ENCODE measurements around the gene PRR20G.

Gene PRR20G

DNA sequence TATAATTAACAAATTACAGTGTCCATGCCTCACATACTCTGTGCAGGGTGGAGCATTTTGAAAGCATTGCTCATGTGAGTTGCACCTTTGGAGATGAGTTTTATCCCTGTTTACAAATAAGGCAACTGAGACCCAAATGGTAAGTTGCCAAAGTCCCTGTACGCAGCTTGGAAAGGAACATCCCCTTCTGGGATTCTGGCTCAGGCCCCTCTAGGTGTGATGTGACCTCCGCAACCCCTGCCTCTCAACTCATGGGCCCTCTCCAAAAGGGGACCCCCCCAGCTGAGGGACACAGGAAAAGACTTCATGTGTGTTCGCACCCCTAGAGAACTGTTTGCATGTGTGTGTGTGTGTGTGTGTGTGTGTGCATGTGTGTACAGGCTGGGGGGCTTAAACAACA lies 25.3 kb downstream of the PRR20G start:
- no peak for DNase-seq

DNA sequence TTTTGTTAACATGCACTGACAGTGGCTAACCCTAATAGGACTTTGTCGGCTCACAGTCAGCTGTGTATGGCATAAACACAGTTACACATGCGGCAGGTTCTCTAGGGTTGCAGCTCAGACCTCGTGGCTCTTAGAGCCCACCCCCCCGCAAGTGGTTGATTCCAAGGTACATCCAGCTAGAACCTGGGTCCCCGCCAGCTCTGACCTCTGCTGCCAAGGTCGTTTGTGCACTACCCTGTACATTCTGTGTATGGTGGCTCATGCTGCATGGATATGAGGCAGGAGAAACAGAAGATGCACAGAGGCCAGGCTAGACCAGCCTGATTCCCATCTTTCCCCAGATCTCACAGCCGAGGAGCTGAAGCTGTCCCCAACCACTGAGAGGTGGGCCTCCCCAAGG lies 25.9 kb downstream of the PRR20G start:
- DNase-seq: no peak

DNA sequence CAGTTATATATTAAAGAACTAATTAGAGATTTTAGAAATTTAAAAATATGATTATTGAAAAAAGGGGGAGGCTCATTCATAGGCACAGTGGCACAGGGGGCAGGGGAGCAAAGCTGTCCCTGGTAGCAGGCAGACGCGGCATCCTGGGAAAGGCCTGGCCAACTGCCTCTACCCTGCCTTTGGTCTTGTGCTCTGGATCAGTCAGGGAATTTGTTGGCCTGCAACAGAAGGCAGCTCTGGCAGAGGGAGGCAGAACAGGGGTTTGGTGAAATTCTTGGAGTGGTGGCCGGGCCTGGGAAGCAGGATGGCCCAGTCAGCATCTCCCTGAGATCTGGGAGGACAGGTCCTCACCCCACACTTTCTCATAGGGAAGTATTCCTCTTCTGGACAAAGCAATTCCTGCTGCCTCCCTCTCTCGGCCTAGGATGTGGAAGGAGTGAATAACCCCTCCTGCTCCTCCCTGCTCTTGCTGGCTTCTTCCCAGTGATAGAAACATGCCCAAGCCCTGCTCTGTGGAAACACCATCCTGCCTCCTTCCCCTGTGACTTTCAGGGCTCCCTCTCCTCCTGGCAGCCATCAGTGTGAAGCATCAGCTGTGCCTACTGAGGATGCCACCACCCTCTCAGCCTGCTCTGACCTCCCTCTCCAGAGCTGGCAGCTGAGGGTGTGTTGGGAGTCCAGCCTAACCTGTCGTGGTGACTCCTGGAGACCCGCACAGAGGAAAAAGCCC lies 26.9 kb downstream of the PRR20G start:
- no peak for DNase-seq

DNA sequence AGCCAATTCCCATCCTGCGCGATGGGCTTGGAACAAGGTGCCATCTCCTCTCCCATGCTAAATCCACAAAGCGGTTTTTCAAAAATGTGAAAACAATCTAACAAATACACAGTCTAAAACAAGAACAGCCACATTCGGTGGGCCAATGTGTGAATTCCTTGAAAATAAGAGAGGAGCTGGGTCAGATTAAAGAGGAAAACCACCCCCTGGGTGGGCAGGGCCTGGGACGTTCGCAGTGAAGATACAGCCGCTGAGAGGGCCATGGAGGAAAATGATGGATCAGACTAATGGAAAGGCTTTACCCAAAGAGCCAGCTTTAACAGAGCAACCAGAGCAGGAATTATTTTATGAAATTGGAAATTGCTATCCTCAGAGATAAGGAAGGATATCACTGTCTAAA lies 27.4 kb downstream of the PRR20G start:
- no peak for DNase-seq

DNA sequence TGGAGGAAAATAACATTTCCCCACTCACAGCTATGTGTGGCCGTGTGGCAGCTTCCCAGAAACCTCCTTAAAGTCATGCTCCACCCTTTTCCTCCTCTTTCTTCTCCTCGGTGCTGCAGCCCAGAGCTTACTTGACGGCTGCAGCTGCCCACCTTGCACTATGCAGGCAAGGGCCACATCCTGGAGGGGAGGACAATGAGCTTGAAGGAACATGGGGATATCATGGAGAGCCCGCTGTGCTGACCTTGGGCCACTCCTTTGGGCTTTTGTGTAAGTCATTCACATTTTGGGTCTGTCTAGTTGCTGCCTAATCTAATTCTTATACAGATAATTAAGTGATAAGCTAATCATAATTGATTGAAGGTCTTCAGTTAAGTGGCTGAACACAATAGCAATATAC lies 28.0 kb downstream of the PRR20G start:
- no peak for DNase-seq

DNA sequence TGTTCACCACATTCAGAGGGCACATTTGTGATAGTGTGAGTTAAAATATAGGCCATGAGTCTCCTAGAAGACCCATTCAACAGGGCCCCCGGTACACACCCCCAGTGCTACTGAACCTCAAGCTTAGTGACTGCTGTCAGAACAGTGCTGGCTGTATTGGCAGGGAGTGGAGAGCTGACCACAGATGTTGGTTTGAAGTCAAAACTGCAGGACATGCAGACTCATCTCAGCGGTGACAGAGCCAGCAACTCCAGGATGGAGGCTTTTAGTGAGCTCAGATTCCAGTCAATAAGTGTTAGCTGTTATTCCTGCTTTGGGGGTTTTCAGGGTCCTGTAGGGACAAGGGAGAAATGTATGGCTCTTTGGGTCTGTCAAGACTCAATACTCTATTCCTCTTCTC lies 29.1 kb downstream of the PRR20G start:
- no peak for DNase-seq

DNA sequence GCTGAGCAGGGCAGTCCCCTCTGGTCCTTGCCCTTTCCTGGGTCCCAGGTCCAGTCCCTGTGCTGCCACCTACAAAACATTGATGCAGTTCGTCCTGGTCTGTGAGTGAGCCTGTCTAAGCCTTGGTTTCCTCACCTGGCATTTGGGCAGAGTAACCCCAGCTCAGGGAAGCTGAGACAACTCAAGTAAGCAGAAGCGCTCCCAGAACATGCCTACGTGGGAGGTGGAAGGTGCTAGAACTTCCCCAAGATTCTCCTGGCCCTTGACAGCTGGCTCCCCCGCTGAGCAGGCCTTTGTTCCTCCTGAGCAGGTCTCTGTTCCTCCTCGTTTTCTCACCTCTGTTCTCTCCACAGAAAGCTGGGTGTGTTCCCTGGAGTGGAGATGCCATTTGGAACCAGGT lies 30.5 kb downstream of the PRR20G start:
- DNase-seq: no peak

DNA sequence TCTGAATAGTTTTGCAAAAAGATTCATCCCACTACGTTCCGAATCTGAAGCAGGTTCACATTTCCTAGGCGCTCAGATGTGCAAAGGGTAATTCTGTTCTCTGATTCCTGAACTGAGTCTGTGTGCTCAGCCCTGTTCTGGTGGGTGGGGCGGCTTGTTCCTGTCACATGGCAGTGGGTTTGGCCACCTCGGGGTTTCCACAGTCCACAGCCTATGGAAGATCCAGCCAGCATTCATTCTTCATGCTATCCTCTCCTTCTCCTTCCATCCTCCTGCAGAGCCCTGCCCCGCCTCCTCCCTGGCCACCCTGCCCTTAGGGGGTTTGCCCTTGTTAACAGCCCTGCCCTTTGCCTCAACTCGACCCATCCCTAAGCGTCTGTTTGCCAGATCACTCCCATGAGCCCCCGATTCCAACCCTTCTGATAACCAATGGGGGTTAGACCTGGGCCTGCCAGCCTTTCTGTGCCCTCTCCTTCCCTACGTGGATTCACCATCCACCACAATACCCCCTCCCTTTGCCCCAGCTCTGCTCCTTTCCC lies 31.0 kb downstream of the PRR20G start:
- no peak for DNase-seq

DNA sequence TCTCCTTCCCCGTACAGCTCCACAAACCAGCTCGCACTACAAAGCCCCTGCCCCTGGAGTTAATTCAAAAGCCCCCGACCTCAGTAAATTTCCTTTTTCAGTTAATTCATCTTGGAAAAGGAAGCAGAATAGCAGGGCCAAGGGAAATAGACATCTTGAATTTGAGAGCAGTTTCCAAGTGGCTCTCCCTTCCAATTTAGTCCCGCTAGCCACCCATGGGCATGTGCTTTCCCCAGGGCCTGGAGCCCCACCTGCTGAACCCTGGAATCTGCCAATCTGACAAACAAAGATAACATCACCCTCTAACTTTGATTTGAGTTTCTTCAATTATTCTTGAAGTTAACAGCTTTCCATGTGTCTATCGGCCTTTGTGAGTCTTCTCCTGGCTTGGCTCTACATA lies 31.7 kb downstream of the PRR20G start:
- DNase-seq: no peak

DNA sequence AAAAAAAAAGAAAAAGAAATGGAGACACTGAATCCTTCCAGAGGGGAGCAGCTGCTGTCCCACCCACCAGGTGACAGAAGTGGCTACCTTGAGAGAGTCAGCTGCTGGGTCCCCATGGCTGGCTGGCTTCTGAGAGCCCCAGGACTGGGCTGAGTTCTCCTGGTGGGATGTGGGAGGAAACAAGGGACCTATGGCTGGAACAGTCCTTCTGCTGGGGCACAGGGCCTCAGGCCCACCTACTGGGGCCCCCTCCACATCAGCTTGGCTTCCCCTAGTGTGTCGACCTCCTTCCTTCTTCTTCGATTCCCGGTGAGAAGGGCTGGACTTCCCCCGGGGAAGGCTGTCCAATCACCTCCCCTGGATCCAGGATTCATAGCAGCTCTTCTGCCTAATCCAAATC lies 32.3 kb downstream of the PRR20G start:
- DNase-seq: no peak

DNA sequence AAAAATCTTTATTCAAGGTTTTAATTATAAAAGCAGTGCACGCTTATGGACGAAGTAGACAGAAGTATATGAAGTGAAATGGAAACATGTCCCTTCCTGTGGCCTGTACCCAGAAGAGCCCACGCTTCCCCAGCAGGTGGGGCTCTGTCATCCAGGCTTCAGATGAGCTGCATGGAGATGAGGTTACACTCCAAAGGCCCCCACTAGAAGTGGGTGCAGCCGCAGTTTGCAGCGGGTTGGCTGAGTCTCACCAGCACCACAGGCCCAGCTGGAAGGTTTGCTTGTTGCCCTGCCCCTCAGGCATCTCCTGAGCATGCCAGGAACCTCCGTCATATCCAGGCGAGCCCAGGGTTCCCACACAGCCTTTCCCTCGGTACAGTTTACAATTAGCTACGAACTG lies 33.1 kb downstream of the PRR20G start:
- no peak for DNase-seq

DNA sequence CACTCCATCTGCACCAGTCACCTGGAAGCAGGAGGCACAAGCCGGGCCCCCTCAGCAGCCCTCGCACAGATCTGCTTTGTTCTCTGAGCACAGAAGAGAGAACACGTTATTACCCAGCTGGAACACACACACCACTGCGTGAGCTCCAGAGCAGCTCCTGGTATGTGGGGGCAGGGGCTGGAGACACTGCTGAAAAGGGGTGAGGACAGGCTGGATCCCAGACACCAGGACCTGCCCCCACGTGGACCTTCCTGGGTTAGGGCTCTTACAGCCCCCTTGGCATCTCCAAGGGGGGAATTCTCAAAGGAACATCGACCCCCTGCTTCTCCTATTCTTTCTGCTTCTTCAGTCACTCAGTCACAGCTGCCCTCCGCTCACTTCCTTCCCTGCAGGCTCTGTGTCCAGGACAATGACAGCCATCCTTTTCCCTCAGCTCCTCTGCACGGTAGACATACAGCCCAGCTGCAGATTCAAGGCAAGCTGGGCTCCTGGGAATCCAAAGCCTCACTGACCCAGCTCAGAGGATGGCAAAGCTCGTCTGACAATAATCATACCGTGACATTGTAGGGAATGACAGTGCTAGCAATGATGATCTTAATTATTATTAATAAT lies 33.7 kb downstream of the PRR20G start:
- no peak for DNase-seq

DNA sequence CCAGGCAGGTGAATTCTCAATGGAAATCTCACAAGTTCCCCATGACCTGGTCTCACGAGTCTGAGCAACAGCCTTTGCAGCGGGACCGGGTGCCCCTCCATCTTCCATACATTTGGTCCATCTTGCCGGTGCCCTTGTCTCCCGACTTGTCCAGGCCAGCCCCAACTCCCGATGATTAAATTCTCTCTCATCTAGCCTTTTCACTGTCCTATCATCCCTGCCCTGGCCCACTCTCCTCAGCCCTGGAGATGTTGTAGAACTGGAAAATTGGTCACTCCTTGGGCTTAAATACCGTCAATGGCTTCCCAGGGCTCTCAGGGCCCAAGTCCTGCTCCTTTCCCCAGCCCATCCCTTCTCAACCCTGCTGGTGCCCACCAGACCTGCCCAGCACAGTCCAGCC lies 34.4 kb downstream of the PRR20G start:
- no peak for DNase-seq

DNA sequence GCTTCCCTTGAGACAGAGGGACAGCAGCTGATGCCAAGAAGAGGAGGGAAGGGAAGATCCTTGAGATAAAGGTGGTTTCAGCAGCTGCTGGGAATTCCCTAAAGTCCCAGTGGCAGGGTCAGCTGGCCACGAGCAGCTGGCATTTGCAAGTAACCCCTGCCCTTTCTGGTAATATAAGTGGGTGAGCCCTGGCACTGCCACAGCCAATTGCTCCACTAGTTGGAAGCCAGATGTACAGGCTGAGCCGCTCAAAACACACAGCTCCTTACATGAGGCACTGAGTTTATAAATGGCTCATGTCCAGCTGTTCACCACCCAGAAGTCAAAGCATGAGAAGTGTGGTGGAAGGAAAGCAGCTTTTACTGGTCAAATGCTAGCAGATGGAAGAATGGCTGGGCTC lies 35.4 kb downstream of the PRR20G start:
- DNase-seq: no peak

DNA sequence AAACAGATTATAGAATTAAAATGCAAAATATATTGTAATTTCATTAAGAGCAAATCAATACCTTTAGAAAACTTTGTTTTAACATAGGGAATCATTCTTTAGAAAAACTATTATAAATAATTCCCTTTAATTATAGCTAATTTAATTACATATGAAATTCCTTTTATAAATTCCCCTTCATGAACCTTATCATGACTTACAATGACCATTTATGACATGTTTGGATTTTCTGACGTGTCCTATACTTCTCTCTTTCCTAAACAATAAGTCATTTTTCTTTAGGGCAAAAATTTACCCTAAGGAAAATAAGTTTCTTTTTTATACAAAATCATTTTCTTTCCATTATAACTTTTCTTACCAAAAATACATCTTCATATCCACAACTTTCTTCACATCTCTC lies 37.8 kb downstream of the PRR20G start:
- DNase-seq: no peak

DNA sequence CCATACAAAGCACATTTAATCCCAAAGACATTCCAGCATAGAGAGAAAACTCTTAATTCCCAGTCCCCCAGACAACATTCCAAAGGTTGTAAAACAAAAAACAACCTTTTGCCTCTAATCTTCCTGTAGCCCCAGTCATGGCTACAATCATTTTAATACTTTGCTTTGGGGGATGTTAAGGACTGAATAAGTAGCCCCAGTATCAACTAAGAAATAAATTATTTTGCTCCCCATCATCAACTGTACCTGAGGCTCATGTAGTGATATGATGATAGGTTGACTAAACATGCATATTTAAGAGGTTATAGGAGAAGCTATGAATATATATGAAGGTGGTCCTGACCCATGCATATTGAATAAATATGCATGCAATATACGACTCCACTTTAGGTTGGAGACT lies 40.6 kb downstream of the PRR20G start:
- DNase-seq: no peak

DNA sequence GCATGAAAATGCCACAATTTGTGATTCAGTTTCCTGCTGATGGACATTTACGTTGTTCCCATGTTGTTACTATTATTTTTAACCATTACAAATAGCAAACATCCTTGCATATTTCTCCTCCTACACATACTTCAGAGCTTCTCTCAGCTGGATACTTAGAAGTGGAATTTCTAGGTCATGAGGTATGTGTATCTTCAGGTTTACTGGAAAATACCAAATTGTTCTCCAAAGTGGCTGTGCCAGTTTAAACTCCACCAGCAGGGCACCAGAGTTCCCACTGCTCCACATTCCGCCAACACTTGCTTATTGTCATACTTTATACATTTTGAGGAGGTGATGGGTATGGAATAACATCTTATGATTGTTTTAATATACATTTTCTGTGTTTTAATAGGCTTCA lies 49.2 kb downstream of the PRR20G start:
- no peak for DNase-seq

DNA sequence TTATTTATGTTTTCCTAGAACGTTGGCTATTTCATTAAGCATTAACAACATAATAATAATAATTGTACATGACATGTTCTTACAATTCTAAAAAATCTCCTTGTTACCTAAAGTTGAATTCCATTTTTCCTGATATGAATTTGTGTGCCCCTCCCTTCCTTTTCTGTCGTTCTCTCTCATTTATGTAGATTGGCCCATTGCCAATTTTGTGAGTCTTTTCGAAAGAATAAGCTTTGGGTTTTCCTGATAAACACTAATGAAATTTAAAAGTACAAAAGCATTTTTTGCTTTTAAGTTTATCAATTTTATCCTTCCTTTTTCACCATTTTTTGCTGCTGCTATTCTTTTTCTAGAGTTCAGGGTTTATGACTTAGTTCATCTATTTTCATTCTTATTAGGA lies 50.0 kb downstream of the PRR20G start:
- no peak for DNase-seq

DNA sequence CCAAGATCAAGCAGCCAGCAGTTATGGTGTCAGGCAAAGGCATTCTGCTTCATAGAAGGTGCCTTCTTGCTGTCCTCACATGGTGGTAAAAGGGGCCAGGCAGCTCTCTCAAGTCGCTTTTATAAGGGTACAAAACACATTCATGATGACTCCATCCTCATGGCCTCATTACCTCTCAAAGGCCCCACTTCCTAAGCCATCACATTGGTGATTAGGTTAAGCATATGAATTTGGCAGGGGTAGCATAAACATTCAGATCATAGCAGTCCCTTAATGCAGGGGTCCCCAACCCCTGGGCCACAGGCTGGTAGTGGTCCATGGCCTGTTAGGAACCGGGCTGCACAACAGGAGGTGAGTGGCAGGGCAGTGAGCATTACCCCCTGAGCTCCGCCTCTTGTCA lies 52.1 kb downstream of the PRR20G start:
- no peak for DNase-seq

DNA sequence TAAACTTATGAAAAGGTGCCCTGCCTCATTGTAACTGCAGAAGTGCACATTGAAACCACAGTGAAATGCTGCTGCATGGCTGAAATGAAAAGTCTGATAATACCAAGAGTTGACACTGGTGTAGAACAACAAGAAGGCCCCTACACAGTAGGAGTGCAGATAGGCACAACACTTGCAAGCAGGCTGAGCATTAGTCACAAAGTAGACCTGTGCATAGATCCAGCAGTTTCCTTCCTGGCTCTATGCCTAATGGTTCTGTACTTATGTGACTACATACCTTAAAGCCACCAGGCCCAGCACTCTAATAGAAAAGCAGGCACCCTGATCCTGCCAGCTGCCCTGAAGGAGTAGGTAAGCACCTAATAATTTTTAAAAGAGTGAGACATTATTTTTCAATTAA lies 53.1 kb downstream of the PRR20G start:
- DNase-seq: no peak

All from stimulated activated CD4-positive, alpha-beta T cell treated with anti-CD3 and anti-CD28 coated beads, Interleukin-4, amount 100 ng/mL, for 1 hour (primary cell).